Kidney epithelial cell (primary cell): ENCODE data around the gene PCSK5. TPM values are rescaled to one million over a fixed set of nuclear protein-coding genes. Genes with fewer than 3 reads are reported as not detected.

Experiments used
- DNase-seq: peaks from one replicate; pipeline ENCODE4 v3.0.0-alpha.2; 2010; ENCODE audit warnings: low read depth
- H3K27me3 ChIP-seq: 2 replicates; pipeline ENCODE4 v1.6.0; 2011; ENCODE audit warnings: low read length; ENCODE audit not compliant: control insufficient read depth, insufficient read depth
- H3K36me3 ChIP-seq: 2 replicates; pipeline ENCODE4 v1.5.1; 2011; ENCODE audit warnings: low read length; ENCODE audit not compliant: control insufficient read depth, insufficient read depth
- H3K4me3 ChIP-seq: 2 replicates; pipeline ENCODE4 v1.5.1; 2011; ENCODE audit warnings: low read depth, mild to moderate bottlenecking, control low read depth, low read length
- total RNA-seq: library from RNA; depleted of rRNA; stranded (reverse); fragments of >200 nt; gene quantifications from 2 replicates; pipeline ENCODE4 v1.2.3, GENCODE V29; 2015
- TF ChIP-seq, protein P1 (sequence below): IDR thresholded peaks from 2 replicates; pipeline ENCODE4 v1.5.1; 2011; ENCODE audit warnings: mild to moderate bottlenecking, moderate library complexity, low read length, control low read depth, inconsistent platforms; ENCODE audit not compliant: insufficient read depth, poor library complexity, severe bottlenecking

The PCSK5 gene
- total RNA-seq, 1 donor from 2014 or later = 3.8 TPM

DNA sequence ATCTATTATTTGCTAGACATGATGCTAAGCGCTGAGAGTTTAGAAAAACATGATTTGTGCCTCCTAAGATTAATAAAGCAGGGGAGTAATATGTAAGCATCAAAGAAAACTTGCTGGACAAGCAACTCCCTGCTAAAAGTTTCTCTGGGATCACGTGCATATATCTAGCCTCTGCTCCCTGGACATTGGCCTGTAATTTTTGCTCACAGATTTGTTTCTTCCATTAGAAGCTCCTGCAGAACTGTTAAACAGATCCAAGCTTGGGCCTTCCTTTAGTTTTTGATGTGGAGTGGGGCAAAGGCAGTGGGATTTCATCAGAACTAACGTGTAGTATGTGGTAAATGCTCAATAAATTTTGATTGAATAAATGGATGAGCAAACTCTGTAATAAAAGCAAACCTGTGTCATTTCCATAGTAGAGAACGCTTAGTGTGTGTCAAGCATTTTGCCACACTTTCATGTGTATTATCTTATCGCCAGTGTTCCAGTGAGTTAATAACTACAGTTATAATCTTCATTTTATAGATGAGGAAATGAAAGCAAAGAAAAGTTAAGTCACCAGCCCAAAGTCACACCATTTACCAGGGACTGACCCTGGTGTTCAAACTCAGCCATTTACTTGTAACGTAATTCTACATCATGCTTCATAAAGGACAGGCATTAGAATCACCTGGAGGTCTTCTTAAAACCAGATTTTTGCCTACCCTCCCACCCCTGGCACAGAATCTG is 100.3 kb downstream of the PCSK5 start:
- no peak for DNase-seq
- TF ChIP-seq, protein P1, sequence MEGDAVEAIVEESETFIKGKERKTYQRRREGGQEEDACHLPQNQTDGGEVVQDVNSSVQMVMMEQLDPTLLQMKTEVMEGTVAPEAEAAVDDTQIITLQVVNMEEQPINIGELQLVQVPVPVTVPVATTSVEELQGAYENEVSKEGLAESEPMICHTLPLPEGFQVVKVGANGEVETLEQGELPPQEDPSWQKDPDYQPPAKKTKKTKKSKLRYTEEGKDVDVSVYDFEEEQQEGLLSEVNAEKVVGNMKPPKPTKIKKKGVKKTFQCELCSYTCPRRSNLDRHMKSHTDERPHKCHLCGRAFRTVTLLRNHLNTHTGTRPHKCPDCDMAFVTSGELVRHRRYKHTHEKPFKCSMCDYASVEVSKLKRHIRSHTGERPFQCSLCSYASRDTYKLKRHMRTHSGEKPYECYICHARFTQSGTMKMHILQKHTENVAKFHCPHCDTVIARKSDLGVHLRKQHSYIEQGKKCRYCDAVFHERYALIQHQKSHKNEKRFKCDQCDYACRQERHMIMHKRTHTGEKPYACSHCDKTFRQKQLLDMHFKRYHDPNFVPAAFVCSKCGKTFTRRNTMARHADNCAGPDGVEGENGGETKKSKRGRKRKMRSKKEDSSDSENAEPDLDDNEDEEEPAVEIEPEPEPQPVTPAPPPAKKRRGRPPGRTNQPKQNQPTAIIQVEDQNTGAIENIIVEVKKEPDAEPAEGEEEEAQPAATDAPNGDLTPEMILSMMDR = no peak
- no peak overlapping the region for H3K4me3 ChIP-seq
- H3K27me3 ChIP-seq = no peaks in the 10 kb centered on the region
- H3K36me3 ChIP-seq = no peaks in the 10 kb centered on the region

GRCh38 chr9:75992482-75993206 is 102.2 kb downstream of the PCSK5 start:
- H3K4me3 ChIP-seq = no peak overlapping the region
- TF ChIP-seq, protein P1 = no peak
- no peaks in the 10 kb centered on the region for H3K27me3 ChIP-seq
- H3K36me3 ChIP-seq = no peaks in the 10 kb centered on the region
- no peak for DNase-seq

DNA sequence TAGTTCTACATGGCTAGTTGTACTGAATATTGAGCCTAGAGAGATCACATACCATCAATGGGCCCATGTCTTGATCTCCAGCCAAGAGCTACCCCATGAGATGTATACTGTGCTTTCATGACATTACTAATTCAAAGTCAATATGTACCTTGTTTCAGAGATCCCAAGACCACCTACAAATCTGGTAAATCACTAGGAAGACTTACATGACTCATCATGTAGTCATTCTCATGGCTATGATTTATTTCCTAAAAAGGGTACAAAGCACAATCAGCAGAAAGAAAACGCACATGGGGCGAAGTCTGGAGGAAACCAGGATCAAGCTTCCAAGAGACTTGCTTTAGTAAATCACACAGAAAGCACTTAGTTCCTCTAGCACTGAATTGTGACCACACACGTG is 103.0 kb downstream of the PCSK5 start:
- DNase-seq = peak; percentile 41
- TF ChIP-seq, protein P1 = no peak
- Histone ChIP-seq H3K27me3 (no peaks in the 10 kb centered on the region), H3K36me3 (no peaks in the 10 kb centered on the region), H3K4me3 (no peak overlapping the region)

- H3K36me3 ChIP-seq = no peaks in the 10 kb centered on the region
- DNase-seq = no peak
- no peaks in the 10 kb centered on the region for H3K27me3 ChIP-seq
- TF ChIP-seq, protein P1 = no peak
- no peak overlapping the region for H3K4me3 ChIP-seq
Measured at GRCh38 chr9:75995066-75995465, 104.6 kb downstream of the PCSK5 start.

DNA sequence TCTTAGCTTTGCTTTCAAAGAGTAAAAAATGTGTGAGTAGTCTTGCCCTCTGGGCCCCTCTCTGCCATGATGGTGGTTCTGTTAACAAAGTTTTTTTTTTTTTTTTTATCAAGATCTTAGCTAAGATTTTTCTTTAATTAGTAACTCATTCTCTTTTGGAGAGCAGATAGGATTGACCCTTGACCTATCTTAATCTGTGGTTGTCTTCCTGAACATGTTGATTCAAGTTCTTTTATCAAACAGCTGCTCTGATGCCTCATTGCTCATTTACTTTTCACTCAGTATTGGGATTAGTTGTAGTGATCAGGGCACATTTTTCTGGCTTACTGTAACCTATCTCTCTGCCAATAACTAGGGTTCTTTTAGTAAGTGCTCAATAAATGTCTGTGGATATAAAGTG is 106.3 kb downstream of the PCSK5 start:
- no peak overlapping the region for H3K4me3 ChIP-seq
- TF ChIP-seq, protein P1 = no peak
- no peak for DNase-seq
- no peaks in the 10 kb centered on the region for H3K36me3 ChIP-seq
- H3K27me3 ChIP-seq = no peaks in the 10 kb centered on the region

- H3K27me3 ChIP-seq = no peaks in the 10 kb centered on the region
Measured at GRCh38 chr9:75997206-75997605, 106.7 kb downstream of the PCSK5 start.

More at GRCh38 chr9:75997206-75997605, 106.7 kb downstream of the PCSK5 start:
- TF ChIP-seq, protein P1 = no peak
- no peak for DNase-seq
- Histone ChIP-seq H3K4me3 (no peak overlapping the region), H3K36me3 (no peaks in the 10 kb centered on the region)
